HepG2 (cell line): Measurements from ENCODE around the gene TEX48. TPM values are rescaled to one million over a fixed set of nuclear protein-coding genes. Genes with fewer than 3 reads are reported as not detected.

Source experiments
- ATAC-seq: fragments of 200-7000 bp; cut with Tn5 transposase; 3 replicates; pipeline ENCODE4 v1.9.1; 2020; ENCODE audit warnings: mild to moderate bottlenecking, moderate library complexity
- BruUV-seq: library from RNA; stranded (reverse); fragments of 400-500 nt; replicated peaks from 2 replicates; lab custom pipeline; 2021; lab: Mats Ljungman, UMichigan
- CTCF ChIA-PET: fragments of 300-600 bp; formaldehyde crosslinking; extraction: SDS; loops from one replicate; lab custom pipeline; 2021; ENCODE audit warnings: low total read pairs, inconsistent platforms, low intra/inter-chr PET ratio; lab: Yijun Ruan, JAX
- POLR2A ChIA-PET: fragments of 350-600 bp; sonication (Branson Sonifier 250); formaldehyde crosslinking; loops from one replicate; lab custom pipeline; 2020; ENCODE audit warnings: antibody characterized with exemption, inconsistent platforms; lab: Yijun Ruan, JAX
- DNase-seq: peaks from one replicate; pipeline ENCODE4 v3.0.0-alpha.2; 2015; ENCODE audit warnings: low spot score
- FAIRE-seq: peaks from 3 replicates; lab custom pipeline; 2011; peaks lifted over from hg19 to GRCh38; lab: Jason Lieb, UNC
- H2AFZ ChIP-seq: one replicate; pipeline ENCODE4 v1.6.1; 2011; ENCODE audit warnings: low read length, inconsistent platforms
- H3K27ac ChIP-seq: fragments of 300-600 bp; 3 replicates; pipeline ENCODE4 v1.8.0; 2011; ENCODE audit warnings: mixed run types, mild to moderate bottlenecking, mixed read lengths, low read length, inconsistent platforms; ENCODE audit not compliant: insufficient read depth; ENCODE audit errors: extremely low read length
- H3K27me3 ChIP-seq, 2 experiments: fragments of 200-600 bp in 1 of 2; 2 replicates in 1 of 2; 3 replicates in 1 of 2; pipeline versions ENCODE4 v1.6.0 to v1.8.0; 2011; ENCODE audit warnings: low read length in 2 of 2, mild to moderate bottlenecking in 2 of 2, moderate library complexity in 2 of 2, inconsistent platforms in 1 of 2; ENCODE audit not compliant: insufficient read depth in 2 of 2, control insufficient read depth in 1 of 2
- H3K36me3 ChIP-seq, 2 experiments: fragments of 200-600 bp in 1 of 2; replicated peaks in 1 of 2; 2 replicates in 1 of 2; 3 replicates in 1 of 2; pipeline versions ENCODE4 v1.5.1 to v1.8.0; 2011; ENCODE audit warnings: low read length in 2 of 2, inconsistent platforms in 1 of 2; ENCODE audit not compliant: insufficient read depth in 2 of 2, control insufficient read depth in 1 of 2
- H3K4me1 ChIP-seq: 2 replicates; pipeline ENCODE4 v1.5.1; 2012; ENCODE audit warnings: low read length, inconsistent platforms; ENCODE audit not compliant: insufficient read depth
- H3K4me2 ChIP-seq: 2 replicates; pipeline ENCODE4 v1.6.0; 2011; ENCODE audit warnings: low read depth, low read length, inconsistent platforms
- H3K4me3 ChIP-seq, 3 experiments: fragments of 200-600 bp in 1 of 3; sonication (generic), shearing (Covaris generic) in 1 of 3; replicated peaks in 1 of 3; 2 replicates each; pipeline ENCODE4 v1.5.1; 2011 to 2016; ENCODE audit warnings: low read length in 3 of 3, inconsistent platforms in 2 of 3, low read depth in 2 of 3, mild to moderate bottlenecking in 2 of 3, control low read depth in 1 of 3, mixed read lengths in 1 of 3; ENCODE audit not compliant: insufficient read depth in 1 of 3
- H3K79me2 ChIP-seq: one replicate; pipeline ENCODE4 v1.6.1; 2011; ENCODE audit warnings: low read length, inconsistent platforms; ENCODE audit not compliant: insufficient read depth
- H3K9ac ChIP-seq: 2 replicates; pipeline ENCODE4 v1.6.0; 2011; ENCODE audit warnings: mild to moderate bottlenecking, low read depth, low read length, inconsistent platforms; ENCODE audit not compliant: insufficient read depth
- H3K9me3 ChIP-seq: 2 replicates; pipeline ENCODE4 v1.5.1; 2012; ENCODE audit warnings: mild to moderate bottlenecking, low read length
- H4K20me1 ChIP-seq: 2 replicates; pipeline ENCODE4 v1.6.0; 2011; ENCODE audit warnings: inconsistent platforms, mild to moderate bottlenecking, low read length, moderate library complexity; ENCODE audit not compliant: insufficient read depth
- AGO1 ChIP-seq: fragments of 200-400 bp; formaldehyde crosslinking; IDR thresholded peaks from 2 replicates; pipeline ENCODE4 v1.6.1; 2017; ENCODE audit warnings: mild to moderate bottlenecking, low read depth, low read length, moderate library complexity; ENCODE audit not compliant: poor library complexity, severe bottlenecking
- BHLHE40 ChIP-seq: IDR thresholded peaks from 2 replicates; pipeline ENCODE4 v1.6.1; 2011; ENCODE audit warnings: low read length, improper control_type of control experiment
- MAF1 ChIP-seq: sonication (generic); formaldehyde crosslinking; IDR thresholded peaks from 2 replicates; pipeline ENCODE4 v1.5.0; 2020; ENCODE audit warnings: missing genetic modification reagents, borderline replicate concordance
- NR2F6 ChIP-seq, 2 experiments: IDR thresholded peaks; 2 replicates each; pipeline ENCODE4 v1.6.1; 2016; ENCODE audit warnings: antibody characterized with exemption in 1 of 2, mild to moderate bottlenecking in 1 of 2
- ZNF567 ChIP-seq: sonication (generic); formaldehyde crosslinking; IDR thresholded peaks from 2 replicates; pipeline ENCODE4 v1.8.1; 2023; ENCODE audit warnings: mild to moderate bottlenecking, missing genetic modification reagents, borderline replicate concordance
- ZNF607 ChIP-seq: sonication (generic); formaldehyde crosslinking; IDR thresholded peaks from 2 replicates; pipeline ENCODE4 v1.5.1; 2020; ENCODE audit warnings: missing genetic modification reagents, mild to moderate bottlenecking, borderline replicate concordance
- ZNF737 ChIP-seq: sonication (generic); formaldehyde crosslinking; IDR thresholded peaks from 2 replicates; pipeline ENCODE4 v1.5.0; 2020; ENCODE audit warnings: missing genetic modification reagents, mild to moderate bottlenecking, borderline replicate concordance
- ZNF766 ChIP-seq: sonication (generic); formaldehyde crosslinking; IDR thresholded peaks from 2 replicates; pipeline ENCODE4 v1.5.0; 2020; ENCODE audit warnings: missing genetic modification reagents, borderline replicate concordance
- WGBS: methylation state at CpG from one replicate; pipeline ENCODE4 v1.1.6; 2017; ENCODE audit warnings: low lambda C conversion rate; 5-methylcytosine and 5-hydroxymethylcytosine counted together
- in situ Hi-C: cut with HindIII; loops from 2 replicates; pipeline ENCODE4 v1.10.0; 2017; ENCODE audit warnings: low pct_unique_long_range_greater_than_20kb; ENCODE audit not compliant: extremely low pct_ligation_motif_present
- intact Hi-C: fragments of 100-400 bp; cut with micrococcal nuclease; formaldehyde crosslinking; loops from one replicate; pipeline ENCODE4 v1.10.0; 2022; ENCODE audit not compliant: unreplicated experiment
- polyA plus RNA-seq, 8 experiments: library from polyadenylated mRNA; depleted of rRNA in 3 of 8; stranded (reverse) in 7 of 8; unstranded in 1 of 8; fragments of >200 nt; fragmentation: Illumina TruSeq in 4 of 8; extraction: Trizol in 4 of 8; gene quantifications; 2 replicates each; pipeline versions ENCODE4 v1.2.1 to v1.2.3, GENCODE V29; 2011 to 2016; ENCODE audit warnings: low read depth in 4 of 8, missing spikeins in 1 of 8, mixed read lengths in 1 of 8; ENCODE audit not compliant: insufficient read depth in 1 of 8
- total RNA-seq, 5 experiments: library from RNA; depleted of rRNA; stranded (reverse); fragments of >200 nt; fragmentation: Illumina TruSeq; extraction: Trizol; gene quantifications; 2 replicates each; pipeline ENCODE4 v1.2.3, GENCODE V29; 2016; ENCODE audit warnings: low read depth in 1 of 5
- TF ChIP-seq, protein P1 (sequence below): sonication (generic); formaldehyde crosslinking; IDR thresholded peaks from 2 replicates; pipeline ENCODE4 v1.5.0; 2020; ENCODE audit warnings: mild to moderate bottlenecking, missing genetic modification reagents, moderate library complexity

TEX48 gene
- total and polyA plus RNA-seq, 2 of the 13 experiments (the other 11 are each of a cell fraction or from before 2014, with no cell fraction given) = not detected

DNA sequence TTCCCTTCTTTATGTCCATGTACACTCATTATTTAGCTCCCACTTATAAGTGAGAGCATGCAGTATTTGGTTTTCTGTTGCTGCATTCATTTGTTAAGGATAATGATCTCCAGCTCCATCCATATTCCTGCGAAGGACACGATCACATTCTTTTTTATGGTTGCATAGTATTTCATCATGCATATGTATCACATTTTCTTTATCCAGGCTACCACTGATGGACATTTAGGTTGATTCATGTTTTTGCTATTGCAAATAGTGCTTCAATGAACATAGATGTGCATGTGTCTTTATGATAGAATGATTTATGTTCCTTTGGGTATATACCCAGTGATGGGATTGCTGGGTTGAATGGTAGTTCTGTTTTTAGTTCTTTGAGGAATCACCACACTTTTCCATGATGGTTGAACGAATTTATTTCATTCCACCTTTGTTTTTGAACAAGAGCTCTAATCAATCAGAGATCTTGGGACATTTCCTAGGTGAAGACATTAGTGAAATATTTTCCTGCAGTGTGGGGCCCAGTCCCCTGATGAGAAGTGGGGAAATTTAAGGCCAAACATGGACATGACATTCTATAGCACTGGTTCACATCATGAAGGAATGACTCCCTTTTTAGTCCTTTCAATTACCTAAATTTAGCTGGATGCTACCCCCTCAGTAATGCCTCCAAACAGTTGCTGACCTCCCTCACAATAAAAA, 7.1 kb upstream of the TEX48 start:
- no peaks in the 10 kb centered on the region for H3K36me3 ChIP-seq
- POLR2A ChIA-PET = no interaction called here
- H3K27ac ChIP-seq = no peak overlapping the region
- no peaks in the 10 kb centered on the region for H3K4me1 ChIP-seq
- ATAC-seq (no peak), FAIRE-seq (no peak), DNase-seq (no peak)
- peaks cover 0 to 7% of the 10 kb centered on the region in 2 experiments; a peak in 2 of 5 replicates for H3K27me3 ChIP-seq
- TF ChIP-seq NR2F6 (IDR thresholded peaks at IDR 0.05) = no peak
- TF ChIP-seq NR2F6 (CRISPR knock-in tag; IDR thresholded peaks at IDR 0.05) = no peak
- TF ChIP-seq, protein P1, sequence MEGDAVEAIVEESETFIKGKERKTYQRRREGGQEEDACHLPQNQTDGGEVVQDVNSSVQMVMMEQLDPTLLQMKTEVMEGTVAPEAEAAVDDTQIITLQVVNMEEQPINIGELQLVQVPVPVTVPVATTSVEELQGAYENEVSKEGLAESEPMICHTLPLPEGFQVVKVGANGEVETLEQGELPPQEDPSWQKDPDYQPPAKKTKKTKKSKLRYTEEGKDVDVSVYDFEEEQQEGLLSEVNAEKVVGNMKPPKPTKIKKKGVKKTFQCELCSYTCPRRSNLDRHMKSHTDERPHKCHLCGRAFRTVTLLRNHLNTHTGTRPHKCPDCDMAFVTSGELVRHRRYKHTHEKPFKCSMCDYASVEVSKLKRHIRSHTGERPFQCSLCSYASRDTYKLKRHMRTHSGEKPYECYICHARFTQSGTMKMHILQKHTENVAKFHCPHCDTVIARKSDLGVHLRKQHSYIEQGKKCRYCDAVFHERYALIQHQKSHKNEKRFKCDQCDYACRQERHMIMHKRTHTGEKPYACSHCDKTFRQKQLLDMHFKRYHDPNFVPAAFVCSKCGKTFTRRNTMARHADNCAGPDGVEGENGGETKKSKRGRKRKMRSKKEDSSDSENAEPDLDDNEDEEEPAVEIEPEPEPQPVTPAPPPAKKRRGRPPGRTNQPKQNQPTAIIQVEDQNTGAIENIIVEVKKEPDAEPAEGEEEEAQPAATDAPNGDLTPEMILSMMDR (CRISPR knock-in tag) = no peak
- TF ChIP-seq ZNF737 = no peak
- no peak for TF ChIP-seq ZNF766 (CRISPR knock-in tag)
- no peak for TF ChIP-seq MAF1 (CRISPR knock-in tag)
- no peak for TF ChIP-seq AGO1
- no peak for TF ChIP-seq ZNF567 (CRISPR knock-in tag)
- no peak for TF ChIP-seq BHLHE40
- TF ChIP-seq ZNF607 = no peak
- no peak overlapping the region for H3K4me3 ChIP-seq
- no peaks in the 10 kb centered on the region for H3K79me2 ChIP-seq
- H3K4me2 ChIP-seq = no peak overlapping the region
- CTCF ChIA-PET = no interaction called here
- no peaks in the 10 kb centered on the region for H3K9me3 ChIP-seq
- no peak overlapping the region for H2AFZ ChIP-seq
- no peaks in the 10 kb centered on the region for H4K20me1 ChIP-seq
- no TSS peak for BruUV-seq
- no peak overlapping the region for H3K9ac ChIP-seq
- WGBS = 47% methylated on average over 3 of the region's 3 CpGs
- intact Hi-C loops (no loop called here), in situ Hi-C loops (loop anchor here (10.0 kb wide), 1 partner anchor 836 kb away; no protein-coding TSS in a partner anchor)
